NT2/D1 (cell line): ENCODE measurements around the gene IL4R.

Experiments used
- SUZ12 ChIP-seq: IDR thresholded peaks from 2 replicates; pipeline ENCODE4 v1.6.1; 2011; ENCODE audit not compliant: insufficient read length, insufficient read depth; ENCODE audit errors: extremely low read depth
- YY1 ChIP-seq: IDR thresholded peaks from 2 replicates; pipeline ENCODE4 v1.6.1; 2011; ENCODE audit not compliant: insufficient read length, insufficient read depth
- ZNF274 ChIP-seq: IDR thresholded peaks from 2 replicates; pipeline ENCODE4 v1.6.1; 2011; ENCODE audit warnings: mild to moderate bottlenecking, low read depth, low read length

GRCh38 chr16:27353853-27354252 lies 40.1 kb downstream of the IL4R start:
- TF ChIP-seq ZNF274 (no peak), YY1 (no peak), SUZ12 (no peak)
